Left cardiac atrium (tissue), 4 donors: ENCODE measurements around the gene SEPTIN12. TPM values are rescaled to one million over a fixed set of nuclear protein-coding genes. Genes with fewer than 3 reads are reported as not detected.

Source experiments
- ATAC-seq, 2 donors: fragments of 200-7000 bp; cut with Tn5 transposase; one replicate each; pipeline ENCODE4 v1.9.1; 2020; ENCODE audit warnings: mild to moderate bottlenecking in 2 of 2, moderate library complexity in 2 of 2
- DNase-seq: peaks from one replicate; pipeline ENCODE4 v3.0.0-alpha.2; 2020
- intact Hi-C, 2 donors: fragments of 100-400 bp; cut with DNase I; formaldehyde crosslinking; loops; one replicate each; pipeline versions ENCODE4 v1.14.1 to v1.15.1; 2022 to 2023
- total RNA-seq, 2 donors: library from RNA; stranded (reverse); fragmentation: NEBNext Ultra II Directional; extraction: Animal tissue kit (Norgen Biotek cat#: 25700); gene quantifications; one replicate each; pipeline ENCODE4 v1.2.1, GENCODE V29; 2021
- donor health status: DM: no; HTN: yes; CAD: no.
- donor health status: DM: no; HTN: yes; CAD: no; lungs with severe emphysema.
- donor health status: DM: yes; HTN: yes; CAD: no.
- donor health status: Dilated cardiomyopathy.

The SEPTIN12 gene
- total RNA-seq, 2 donors from 2014 or later = not detected

- intact Hi-C loops = loop anchor here in 1 of 2 donors (2.0 kb wide), 1 partner anchor 153 kb away; no protein-coding TSS in a partner anchor
Observed at GRCh38 chr16:4803898-4804762, 16.0 kb upstream of the SEPTIN12 start.

DNA sequence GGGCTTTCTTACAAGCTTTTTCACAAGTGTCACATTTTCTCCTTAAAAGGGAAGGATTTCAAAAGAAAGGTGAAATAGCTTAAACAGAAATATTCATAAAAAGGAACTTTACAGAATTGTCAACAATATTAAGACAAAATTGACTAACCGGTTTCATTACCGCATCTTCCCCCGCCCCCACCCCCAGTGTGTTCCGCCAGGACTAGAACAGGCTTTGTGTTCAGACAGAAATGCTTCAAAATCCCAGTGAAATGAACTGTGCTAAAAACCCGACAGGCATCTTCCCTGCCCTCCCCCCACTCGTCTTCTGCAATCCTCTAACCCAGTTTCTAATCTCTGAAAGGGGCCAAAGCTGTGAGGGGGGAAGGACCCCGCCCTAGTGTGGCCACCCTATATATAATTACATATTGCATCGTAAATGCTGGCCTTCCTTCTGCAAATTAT is 15.3 kb upstream of the SEPTIN12 start:
- DNase-seq (no peak), ATAC-seq (no peak)
- intact Hi-C loops = no loop called here

More at GRCh38 chr16:4803898-4804762, 16.0 kb upstream of the SEPTIN12 start:
- DNase-seq (no peak), ATAC-seq (no peak)

DNA sequence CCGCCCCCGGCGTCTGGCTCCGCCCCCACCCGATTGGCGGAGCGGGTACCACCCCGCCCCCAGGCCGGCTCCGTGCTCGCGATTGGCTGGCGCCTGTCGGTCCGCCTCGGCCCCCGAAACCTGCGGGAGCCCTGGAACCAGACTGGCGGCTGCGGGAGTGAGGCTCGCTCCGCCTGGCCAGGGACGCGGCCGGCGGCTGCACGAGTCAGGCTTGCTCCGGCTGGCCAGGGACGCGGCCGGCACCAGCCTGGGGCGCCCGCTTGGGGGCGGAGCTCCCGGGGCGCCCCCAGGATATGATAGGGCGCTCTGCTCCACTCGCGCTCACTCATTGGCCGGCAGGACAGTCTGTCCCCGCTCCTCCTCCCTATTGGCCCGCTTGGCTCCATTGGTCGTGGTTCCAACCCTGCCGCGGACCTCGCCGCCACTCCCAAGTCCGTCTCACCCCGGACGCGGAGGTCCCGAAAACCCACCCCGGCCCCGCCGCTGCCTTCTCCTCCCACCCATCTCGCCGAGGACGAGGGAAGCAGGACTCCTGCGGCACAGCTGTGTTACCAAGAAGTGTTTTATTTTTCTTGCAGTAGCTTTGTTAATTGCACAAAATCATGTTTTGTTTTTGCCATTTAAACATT is 14.6 kb upstream of the SEPTIN12 start:
- intact Hi-C loops = no loop called here
- ATAC-seq = peak; percentile 96 to 97
- DNase-seq = peak; percentile 94

DNA sequence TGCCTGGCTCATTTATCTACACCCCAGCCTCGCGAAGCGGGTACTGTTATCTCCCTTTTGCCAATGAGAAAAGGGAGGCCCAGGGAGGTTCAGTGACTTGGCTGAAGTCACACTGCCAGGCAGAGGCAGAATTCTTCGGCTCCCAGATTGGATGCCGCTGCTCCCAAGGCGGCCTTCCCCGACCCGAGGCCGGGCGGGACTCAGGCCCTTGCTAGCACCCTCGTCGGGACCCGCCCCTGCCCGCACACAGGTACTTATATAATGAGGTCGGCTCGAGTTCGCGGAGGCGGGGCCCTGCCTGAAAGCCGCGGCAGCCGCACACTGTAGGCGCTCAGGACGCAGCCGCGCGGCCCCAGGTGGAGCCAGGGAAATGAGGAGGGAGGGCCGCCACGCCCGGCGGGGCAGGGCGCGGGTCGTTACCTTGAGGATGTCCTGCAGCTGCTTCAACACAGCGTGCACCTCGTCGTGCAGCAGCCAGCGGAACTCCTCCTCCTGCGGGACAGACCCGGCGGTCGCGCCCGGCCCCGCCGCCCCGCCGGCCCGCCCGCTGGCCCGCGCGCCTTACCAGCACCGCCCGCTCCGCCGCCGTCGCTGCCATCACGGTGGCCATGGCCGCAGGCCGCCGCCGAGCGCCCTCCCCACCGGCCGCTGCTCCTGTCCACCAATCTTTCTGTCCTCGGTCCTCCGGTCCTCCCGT is 14.0 kb upstream of the SEPTIN12 start, which contains the start of gene ROGDI:
Gene ROGDI, minus strand, starts transcription at position 672 of the 697 bp plus-strand sequence. Its CDS starts 62 bp downstream, at position 610.
- intact Hi-C loops = no loop called here
- ATAC-seq = peak; percentile 35 to 45
- peak; percentile 82 for DNase-seq

GRCh38 chr16:4801051-4801961 is 13.2 kb upstream of the SEPTIN12 start:
- ATAC-seq (no peak), DNase-seq (no peak)
- intact Hi-C loops = no loop called here

- intact Hi-C loops = no loop called here
- DNase-seq (peak; percentile 52), ATAC-seq (no peak)
Observed at GRCh38 chr16:4800290-4801041, 12.3 kb upstream of the SEPTIN12 start.

DNA sequence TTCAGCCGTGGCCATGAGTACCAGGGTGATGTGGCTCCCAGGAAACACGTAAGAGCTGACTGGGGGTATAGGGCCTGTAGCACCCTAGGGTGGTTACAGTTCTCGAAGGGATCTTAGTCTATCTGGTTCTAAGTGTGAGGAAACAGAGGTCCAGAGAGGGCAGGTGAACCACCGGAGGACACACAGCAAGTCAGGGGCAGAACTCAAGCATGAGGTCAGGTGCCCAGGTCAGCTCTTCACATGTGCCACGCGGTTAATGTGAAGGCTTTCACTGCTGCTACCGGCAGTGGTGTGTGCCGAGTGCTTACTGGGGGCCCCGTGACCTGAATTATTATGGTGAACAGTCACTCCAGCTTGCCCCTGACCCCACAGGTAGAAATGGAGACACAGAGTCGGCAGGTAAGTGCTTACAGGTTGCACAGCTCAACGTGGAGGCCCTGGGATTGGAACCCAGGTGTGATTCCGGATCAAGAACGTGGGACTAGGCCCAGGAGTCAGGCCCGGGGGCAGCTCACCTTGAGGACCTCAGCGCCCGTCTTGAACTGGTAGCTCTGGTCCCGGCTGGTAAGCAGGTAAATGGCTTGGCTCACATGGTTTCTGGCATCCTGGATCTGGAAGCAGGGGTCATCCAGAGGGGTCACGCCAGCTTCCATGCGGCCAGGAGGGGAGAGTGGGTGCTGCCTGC is 11.2 kb upstream of the SEPTIN12 start:
- intact Hi-C loops = no loop called here
- ATAC-seq = no peak
- DNase-seq = no peak

GRCh38 chr16:4798456-4798855 is 10.3 kb upstream of the SEPTIN12 start:
- intact Hi-C loops = no loop called here
- no peak for DNase-seq
- no peak for ATAC-seq

GRCh38 chr16:4797805-4798252 is 9.7 kb upstream of the SEPTIN12 start:
- DNase-seq (no peak), ATAC-seq (no peak)
- intact Hi-C loops = no loop called here

DNA sequence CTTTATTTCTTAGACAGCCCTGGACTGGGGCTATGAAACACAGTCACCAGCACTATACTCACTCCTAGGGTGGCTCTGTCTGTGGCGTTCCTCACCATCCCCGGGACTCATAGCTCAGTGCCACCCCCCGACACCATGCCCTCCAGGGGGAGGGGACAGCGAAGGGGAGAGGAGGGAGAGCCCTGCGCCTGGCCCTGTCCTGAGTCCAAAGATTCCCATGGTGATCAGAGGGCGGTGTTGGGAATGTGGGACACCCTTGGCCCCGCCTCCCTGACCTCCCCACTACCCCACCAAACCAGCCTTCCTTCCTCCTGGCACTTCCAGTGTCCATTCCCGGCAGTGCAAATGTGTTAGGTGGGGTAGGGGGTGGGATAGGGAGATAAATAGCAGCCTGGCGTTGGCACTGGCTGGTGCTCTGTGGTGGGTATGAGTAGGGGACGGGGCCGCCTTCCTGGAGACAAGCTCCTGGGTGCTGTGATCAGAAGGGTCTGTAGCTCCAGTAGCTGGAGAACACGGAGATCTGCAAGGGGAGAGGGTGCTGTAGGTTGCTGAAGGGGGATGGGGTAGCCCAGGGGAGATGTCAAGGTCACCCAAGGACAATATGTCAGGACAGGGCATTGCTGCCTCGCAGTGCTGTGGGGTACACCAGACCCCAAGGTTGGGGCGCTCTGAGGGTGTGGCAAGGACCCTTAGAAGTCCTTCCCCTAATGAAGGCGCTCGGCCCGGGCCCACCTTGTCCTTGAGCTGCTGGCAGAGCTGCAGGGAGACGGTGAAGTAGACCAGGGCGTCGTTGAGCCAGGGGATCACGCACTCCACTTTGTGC is 9.0 kb upstream of the SEPTIN12 start:
- intact Hi-C loops = no loop called here
- no peak for ATAC-seq
- DNase-seq = no peak

- intact Hi-C loops = no loop called here
- ATAC-seq = no peak
- DNase-seq = no peak
Observed at GRCh38 chr16:4795828-4796572, 7.9 kb upstream of the SEPTIN12 start.

- intact Hi-C loops = no loop called here
- DNase-seq = no peak
- ATAC-seq = no peak
Observed at GRCh38 chr16:4795181-4795827, 7.2 kb upstream of the SEPTIN12 start, which contains the start of gene SMIM22. TSS of gene SMIM22 (plus strand) at chr16:4795369. CDS start at chr16:4795735, 366 bp downstream.

DNA sequence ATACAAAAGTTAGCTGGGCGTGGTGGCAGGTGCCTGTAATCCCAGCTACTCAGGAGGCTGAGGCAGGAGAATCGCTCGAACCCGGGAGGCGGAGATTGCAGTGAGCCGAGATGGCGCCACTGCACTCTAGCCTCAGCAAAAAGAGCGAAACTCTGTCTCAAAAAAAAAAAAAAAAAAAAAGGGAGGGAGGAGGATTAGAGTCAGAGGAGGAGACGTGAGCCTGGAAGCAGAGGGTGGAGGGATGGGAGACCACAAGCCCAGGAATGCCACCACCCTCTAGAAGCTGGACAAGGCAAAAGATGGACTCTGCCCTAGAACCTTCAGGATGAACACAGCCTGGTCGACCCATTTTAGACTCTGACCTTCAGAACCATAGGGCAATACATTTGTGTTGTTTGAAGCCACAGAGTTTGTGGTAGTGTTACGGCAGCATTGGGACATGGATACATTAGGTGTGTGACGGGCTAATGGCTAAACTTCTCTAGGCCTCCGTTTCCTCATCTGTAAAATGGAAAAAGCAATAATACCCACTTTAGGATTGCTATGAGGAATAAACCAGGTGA is 4.9 kb upstream of the SEPTIN12 start:
- DNase-seq (no peak), ATAC-seq (no peak)
- intact Hi-C loops = no loop called here

DNA sequence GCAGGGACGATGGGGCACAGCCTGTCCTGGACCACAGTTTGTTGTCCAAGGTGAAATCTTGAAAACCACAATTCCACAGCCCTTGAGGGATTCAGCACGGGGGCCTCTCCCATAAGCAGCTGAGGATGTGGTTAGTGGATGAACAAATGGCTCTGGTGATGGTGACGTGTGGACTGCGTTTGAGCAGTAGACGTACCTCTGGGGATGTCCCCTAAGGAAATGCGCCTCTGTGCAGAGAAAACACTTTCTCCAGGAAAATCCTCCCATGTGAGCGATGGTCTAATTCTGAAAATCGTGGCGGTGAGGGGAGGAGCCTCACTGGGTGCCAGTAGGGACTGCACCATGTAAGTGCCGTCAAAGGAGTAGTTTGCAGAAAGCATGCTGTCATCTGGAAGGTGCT is 2.7 kb upstream of the SEPTIN12 start:
- intact Hi-C loops = no loop called here

DNA sequence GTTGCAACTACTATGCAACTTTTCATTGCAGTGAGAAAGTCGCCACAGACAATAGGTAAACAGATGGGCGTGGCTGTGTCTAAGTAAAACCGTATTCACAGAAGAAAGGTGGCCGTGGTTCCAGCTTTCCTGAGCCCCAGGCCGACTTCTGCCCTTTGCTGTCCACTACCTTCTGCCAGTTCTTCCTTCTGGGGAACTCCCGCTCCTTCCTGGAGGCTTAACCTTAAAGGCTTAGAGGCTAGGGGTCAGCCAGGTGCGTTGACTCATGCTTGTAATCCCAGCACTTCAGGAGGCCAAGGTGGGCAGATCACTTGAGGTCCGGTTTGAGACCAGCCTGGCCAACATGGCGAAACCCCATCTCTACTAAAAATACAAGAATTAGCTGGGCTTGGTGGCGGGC is 2.1 kb upstream of the SEPTIN12 start:
- intact Hi-C loops = no loop called here
- ATAC-seq = no peak
- no peak for DNase-seq

More for the DNA sequence above, 2.7 kb upstream of the SEPTIN12 start:
- ATAC-seq = no peak
- no peak for DNase-seq
